ENCODE results near the gene HOXA9. TPM values are rescaled to one million over a fixed set of nuclear protein-coding genes. Genes with fewer than 3 reads are reported as not detected.

The HOXA9 gene
- total RNA-seq, 2 experiments from 2014 or later, result not detected

DNA sequence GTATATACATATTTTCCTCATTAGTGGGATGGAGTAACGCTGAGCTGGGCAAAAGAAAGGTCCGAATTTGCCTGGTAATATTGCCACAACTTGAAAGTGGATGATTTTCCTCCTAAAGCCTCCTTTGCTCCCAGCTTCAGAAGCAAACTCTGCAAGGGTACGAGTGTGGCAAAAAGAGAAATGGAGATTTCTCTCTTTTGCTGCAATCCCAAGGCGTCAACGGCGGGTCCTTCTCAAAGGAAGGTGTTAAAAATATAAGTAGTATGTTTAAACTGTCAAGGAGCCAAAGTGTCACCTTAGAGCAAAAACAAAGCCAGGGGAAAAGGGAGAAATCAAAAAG, 50.5 kb downstream of the HOXA9 start:
- BruUV-seq (replicated peaks), result no TSS peak
- H3K4me2 ChIP-seq (ENCODE audit: low read length), result no peak overlapping the region
- H3K79me2 ChIP-seq (ENCODE audit: insufficient read depth, low read depth, low read length), result no peaks in the 10 kb centered on the region
- no peaks in the 10 kb centered on the region for H3K4me1 ChIP-seq (ENCODE audit: insufficient read depth, low read length, poor library complexity, severe bottlenecking)
- no peak for TF ChIP-seq EZH2phosphoT487 (IDR thresholded peaks at IDR 0.05; ENCODE audit: borderline replicate concordance, low read depth, low read length)
- TF ChIP-seq, protein P1, sequence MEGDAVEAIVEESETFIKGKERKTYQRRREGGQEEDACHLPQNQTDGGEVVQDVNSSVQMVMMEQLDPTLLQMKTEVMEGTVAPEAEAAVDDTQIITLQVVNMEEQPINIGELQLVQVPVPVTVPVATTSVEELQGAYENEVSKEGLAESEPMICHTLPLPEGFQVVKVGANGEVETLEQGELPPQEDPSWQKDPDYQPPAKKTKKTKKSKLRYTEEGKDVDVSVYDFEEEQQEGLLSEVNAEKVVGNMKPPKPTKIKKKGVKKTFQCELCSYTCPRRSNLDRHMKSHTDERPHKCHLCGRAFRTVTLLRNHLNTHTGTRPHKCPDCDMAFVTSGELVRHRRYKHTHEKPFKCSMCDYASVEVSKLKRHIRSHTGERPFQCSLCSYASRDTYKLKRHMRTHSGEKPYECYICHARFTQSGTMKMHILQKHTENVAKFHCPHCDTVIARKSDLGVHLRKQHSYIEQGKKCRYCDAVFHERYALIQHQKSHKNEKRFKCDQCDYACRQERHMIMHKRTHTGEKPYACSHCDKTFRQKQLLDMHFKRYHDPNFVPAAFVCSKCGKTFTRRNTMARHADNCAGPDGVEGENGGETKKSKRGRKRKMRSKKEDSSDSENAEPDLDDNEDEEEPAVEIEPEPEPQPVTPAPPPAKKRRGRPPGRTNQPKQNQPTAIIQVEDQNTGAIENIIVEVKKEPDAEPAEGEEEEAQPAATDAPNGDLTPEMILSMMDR (conservative IDR thresholded peaks at IDR 0.05; ENCODE audit: low read length), result no peak
- H3K27ac ChIP-seq (ENCODE audit: low read depth, low read length, poor library complexity, severe bottlenecking), result no peak overlapping the region
- intact Hi-C loops (cut with micrococcal nuclease; ENCODE audit: unreplicated experiment), result no loop called here
- H3K9me3 ChIP-seq (ENCODE audit: low read length), result no peaks in the 10 kb centered on the region
- ChIA-PET CTCF (ENCODE audit: unreplicated experiment) (no interaction called here), POLR2A (no interaction called here)
- no peaks in the 10 kb centered on the region for H3K36me3 ChIP-seq (ENCODE audit: insufficient read depth, low read length)
- no peak for DNase-seq (ENCODE audit: low spot score)
- H3K9me2 ChIP-seq (ENCODE audit: insufficient read depth, low read length), result no peaks in the 10 kb centered on the region
- no peak overlapping the region for H3K4me3 ChIP-seq (ENCODE audit: low read depth, low read length, poor library complexity, severe bottlenecking)
- no peaks in the 10 kb centered on the region for H4K20me1 ChIP-seq (ENCODE audit: insufficient read depth, low read length)
- H2AFZ ChIP-seq (ENCODE audit: low read length), result no peak overlapping the region

DNA sequence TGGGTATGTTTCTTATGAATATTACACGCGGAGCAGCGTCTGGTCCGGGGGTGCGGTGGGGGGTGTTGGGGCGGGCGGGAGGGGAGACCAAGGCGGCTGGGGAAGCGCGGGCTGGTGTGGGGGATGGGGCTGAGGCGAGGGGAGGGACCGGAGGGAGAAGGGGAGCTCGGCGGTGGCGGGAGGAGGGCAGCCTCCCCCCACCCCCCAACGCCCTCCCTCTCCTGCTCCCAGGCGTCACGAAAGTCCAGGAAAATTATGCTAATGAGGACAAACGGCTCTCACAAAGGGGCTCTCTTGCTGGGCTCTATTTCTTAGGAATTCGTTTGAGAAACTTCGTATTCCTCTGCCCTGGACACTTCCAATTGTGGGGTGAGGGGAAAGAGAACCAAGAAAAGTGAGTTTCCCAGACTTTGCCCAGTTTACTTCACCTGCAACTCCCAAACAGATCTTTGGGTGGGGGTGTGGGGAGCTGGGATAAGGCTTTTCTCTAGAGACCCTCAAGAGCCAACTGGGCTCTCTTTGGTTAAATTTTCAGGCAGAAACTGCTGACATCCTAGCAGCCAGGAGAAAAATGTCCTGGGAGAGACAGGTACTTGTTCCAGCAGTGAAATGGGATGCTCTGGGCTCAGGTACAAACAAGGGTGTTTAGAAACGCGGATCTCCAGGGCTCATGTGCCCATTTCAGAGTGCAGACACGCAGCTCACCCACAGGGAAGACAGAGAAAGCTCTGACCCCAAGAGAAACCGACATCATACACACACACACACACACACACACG, 51.2 kb downstream of the HOXA9 start:
- ChIA-PET CTCF (ENCODE audit: unreplicated experiment) (no interaction called here), POLR2A (no interaction called here)

More for the DNA sequence above, 51.2 kb downstream of the HOXA9 start:
- no TSS peak for BruUV-seq (replicated peaks)
- Histone ChIP-seq H3K4me1 (ENCODE audit: insufficient read depth, low read length, poor library complexity, severe bottlenecking) (no peaks in the 10 kb centered on the region), H3K27ac (ENCODE audit: low read depth, low read length, poor library complexity, severe bottlenecking) (no peak overlapping the region), H3K9me3 (ENCODE audit: low read length) (no peaks in the 10 kb centered on the region), H3K9me2 (ENCODE audit: insufficient read depth, low read length) (no peaks in the 10 kb centered on the region), H3K79me2 (ENCODE audit: insufficient read depth, low read depth, low read length) (no peaks in the 10 kb centered on the region), H3K4me2 (ENCODE audit: low read length) (no peak overlapping the region), H4K20me1 (ENCODE audit: insufficient read depth, low read length) (no peaks in the 10 kb centered on the region), H2AFZ (ENCODE audit: low read length) (no peak overlapping the region), H3K4me3 (ENCODE audit: low read depth, low read length, poor library complexity, severe bottlenecking) (no peak overlapping the region), H3K36me3 (ENCODE audit: insufficient read depth, low read length) (no peaks in the 10 kb centered on the region)
- intact Hi-C loops (cut with micrococcal nuclease; ENCODE audit: unreplicated experiment), result no loop called here
- DNase-seq (ENCODE audit: low spot score), result no peak
- TF ChIP-seq EZH2phosphoT487 (IDR thresholded peaks at IDR 0.05; ENCODE audit: borderline replicate concordance, low read depth, low read length), result no peak
- TF ChIP-seq, protein P1 (conservative IDR thresholded peaks at IDR 0.05; ENCODE audit: low read length), result no peak

All from OCI-LY7 (cell line).